ENCODE results near the gene SLITRK5.
A peak's percentile ranks its signal among the peaks of the same experiment; 100 is the strongest.

The SLITRK5 gene

DNA sequence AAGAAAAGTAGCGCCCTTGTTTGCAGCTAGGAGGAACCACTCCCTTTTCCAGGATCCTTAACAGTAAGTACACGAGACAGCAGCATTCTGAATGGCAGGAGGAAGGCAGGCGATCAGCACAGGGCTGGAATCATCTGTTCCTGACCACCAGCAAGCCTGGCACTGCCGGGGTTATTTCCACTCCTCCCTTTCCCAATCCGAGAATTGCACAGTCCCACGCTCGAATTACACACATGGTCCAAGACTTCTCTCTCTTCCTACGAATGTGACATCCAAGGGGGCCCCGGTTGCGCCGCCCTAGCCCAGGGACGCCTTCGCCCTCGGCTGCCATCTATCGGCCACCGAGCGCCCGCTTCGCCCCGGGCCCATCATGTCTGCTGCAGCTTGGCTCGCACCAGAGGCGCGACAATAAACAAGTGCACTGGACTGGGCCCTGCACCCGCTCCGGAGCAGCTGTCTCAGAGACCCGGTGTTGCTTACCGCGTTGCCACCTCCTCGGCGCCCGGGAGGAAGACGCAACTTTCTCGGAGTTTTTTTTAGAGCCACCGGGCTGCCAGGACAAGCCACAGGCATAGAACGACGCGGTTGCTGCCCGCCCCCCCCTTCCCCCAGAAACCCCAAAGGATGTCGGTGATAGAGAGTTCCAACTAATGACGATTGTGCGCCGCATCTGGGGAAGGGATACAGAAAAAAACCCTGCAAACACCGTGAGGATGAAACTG, at the start of gene SLITRK5:
Gene SLITRK5 (plus strand): TSS at position 341 of the 722 bp plus-strand sequence. CDS start 4,018 bp downstream, outside the sequence.
- DNase-seq (ENCODE audit: low read depth): peak; percentile 57

GRCh38 chr13:87622971-87623370, 48.2 kb upstream of the SLITRK5 start:
- DNase-seq (ENCODE audit: low read depth): no peak

GRCh38 chr13:87656306-87656705, 14.9 kb upstream of the SLITRK5 start:
- DNase-seq (ENCODE audit: low read depth): no peak

DNA sequence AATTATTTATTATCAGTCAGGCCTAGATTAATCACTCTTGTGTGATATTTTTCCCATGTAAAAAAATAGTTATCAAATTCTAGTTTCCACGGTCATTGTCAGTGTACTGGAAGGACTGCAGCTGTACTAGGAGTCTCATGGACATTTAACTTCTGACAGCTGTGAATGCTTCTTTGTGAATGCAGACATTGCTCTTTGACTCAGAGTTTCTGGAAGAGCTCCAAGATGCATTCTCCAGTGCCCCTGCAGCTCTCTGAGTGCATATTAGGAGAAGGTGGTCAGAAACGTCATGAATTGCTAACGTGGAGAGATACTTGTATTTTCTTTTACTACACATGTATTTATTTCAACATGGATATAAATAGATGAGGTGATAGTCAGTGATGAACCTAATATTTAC, 9.7 kb upstream of the SLITRK5 start:
- DNase-seq (ENCODE audit: low read depth): no peak

DNA sequence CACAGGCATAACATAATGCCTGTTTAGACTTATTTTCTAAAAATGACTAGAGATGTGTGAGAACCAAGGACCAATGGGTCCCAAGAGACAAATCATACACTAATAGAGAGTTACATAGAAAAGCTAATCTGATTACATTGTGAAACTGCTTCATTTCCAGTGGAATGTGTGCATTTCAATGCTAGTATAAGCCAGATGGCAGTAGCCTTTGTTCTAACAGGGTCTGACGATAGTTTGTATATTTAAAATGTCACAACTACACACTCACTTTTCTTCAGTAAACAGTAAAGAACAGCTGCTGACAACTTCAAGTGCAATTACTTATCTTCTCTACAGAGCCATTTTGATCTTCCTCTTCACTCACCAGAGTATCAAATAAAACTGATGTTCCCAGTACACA, 4.3 kb upstream of the SLITRK5 start:
- DNase-seq (ENCODE audit: low read depth): no peak

GRCh38 chr13:87667686-87668085, 3.5 kb upstream of the SLITRK5 start:
- no peak for DNase-seq (ENCODE audit: low read depth)

- DNase-seq (ENCODE audit: low read depth): no peak
These were observed 1.7 kb upstream of the SLITRK5 start for GRCh38 chr13:87669379-87669978.

GRCh38 chr13:87671753-87672605, 808 bp downstream of the SLITRK5 start:
- DNase-seq (ENCODE audit: low read depth): no peak

DNA sequence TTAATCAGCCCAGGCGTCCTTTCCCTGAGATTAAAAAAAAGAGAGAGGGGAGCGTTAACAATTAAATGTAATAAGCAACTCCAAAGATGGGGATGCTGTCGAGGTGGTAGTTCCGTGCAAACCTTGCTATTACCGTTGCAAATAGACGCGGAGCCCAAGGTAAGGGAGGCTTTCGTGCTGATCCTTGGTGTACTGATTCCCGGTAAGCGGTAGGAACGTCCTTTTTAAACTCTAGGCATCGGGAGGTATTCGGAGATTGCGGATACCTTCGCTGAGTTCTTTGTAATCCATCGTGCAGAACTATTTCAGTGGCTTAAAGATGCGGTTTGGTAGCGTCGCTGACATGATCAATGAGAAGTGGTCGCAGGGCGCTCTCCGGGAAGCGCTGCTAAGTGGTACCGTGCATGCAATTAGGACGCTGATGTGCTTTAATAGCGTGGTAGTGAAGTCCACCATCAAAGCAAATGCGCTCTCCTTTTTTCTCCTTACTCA, 3.1 kb downstream of the SLITRK5 start:
- no peak for DNase-seq (ENCODE audit: low read depth)

DNA sequence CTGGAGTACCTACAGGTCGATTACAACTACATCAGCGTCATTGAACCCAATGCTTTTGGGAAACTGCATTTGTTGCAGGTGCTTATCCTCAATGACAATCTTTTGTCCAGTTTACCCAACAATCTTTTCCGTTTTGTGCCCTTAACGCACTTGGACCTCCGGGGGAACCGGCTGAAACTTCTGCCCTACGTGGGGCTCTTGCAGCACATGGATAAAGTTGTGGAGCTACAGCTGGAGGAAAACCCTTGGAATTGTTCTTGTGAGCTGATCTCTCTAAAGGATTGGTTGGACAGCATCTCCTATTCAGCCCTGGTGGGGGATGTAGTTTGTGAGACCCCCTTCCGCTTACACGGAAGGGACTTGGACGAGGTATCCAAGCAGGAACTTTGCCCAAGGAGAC, 4.7 kb downstream of the SLITRK5 start:
- DNase-seq (ENCODE audit: low read depth): no peak

GRCh38 chr13:87676254-87677042, 5.3 kb downstream of the SLITRK5 start:
- no peak for DNase-seq (ENCODE audit: low read depth)

GRCh38 chr13:87677043-87677495, 5.9 kb downstream of the SLITRK5 start:
- no peak for DNase-seq (ENCODE audit: low read depth)

GRCh38 chr13:87677496-87678371, 6.6 kb downstream of the SLITRK5 start:
- DNase-seq (ENCODE audit: low read depth): no peak

GRCh38 chr13:87678372-87678752, 7.2 kb downstream of the SLITRK5 start:
- DNase-seq (ENCODE audit: low read depth): no peak

DNA sequence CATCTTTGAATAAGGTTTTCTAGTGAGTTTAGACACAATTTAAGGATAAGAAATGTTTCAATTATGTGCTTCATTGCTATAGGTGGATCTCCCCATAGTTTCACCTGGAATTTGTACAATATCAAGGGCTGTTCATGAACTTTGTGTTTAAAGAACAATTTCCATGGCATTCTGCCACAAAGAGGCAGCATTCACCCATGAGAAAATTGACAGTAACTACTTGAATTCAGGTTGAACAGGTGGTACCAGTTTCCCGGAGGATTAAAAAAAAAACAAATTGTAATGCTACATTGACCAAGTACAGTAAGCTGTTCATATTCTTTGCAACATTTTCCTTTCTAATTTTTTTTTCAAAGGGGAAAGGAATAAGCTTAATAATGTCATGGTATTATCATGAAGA, 9.1 kb downstream of the SLITRK5 start:
- no peak for DNase-seq (ENCODE audit: low read depth)

GRCh38 chr13:87684850-87685742, 13.9 kb downstream of the SLITRK5 start:
- no peak for DNase-seq (ENCODE audit: low read depth)

GRCh38 chr13:87696458-87696857, 25.3 kb downstream of the SLITRK5 start:
- DNase-seq (ENCODE audit: low read depth): no peak

DNA sequence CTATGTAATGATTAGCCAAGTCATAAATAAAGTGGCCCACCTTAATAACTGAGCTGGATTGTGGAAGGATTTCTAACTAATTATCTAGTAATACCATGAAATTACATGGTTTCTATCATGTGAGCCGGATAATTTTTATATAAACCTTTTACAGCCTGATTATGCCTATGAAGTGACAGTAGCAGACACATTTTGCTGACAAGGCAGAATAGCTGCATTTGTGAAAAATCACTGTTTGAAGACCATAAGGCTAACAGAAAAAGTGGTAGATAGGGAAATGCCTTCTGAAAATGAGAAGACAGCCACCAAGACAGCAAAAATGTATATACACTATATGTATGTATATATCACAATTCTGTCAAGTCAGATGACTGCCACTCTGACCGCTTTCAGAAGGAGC, 27.1 kb downstream of the SLITRK5 start:
- no peak for DNase-seq (ENCODE audit: low read depth)

GRCh38 chr13:87709947-87710346, 38.8 kb downstream of the SLITRK5 start:
- no peak for DNase-seq (ENCODE audit: low read depth)

GRCh38 chr13:87712012-87712411, 40.8 kb downstream of the SLITRK5 start:
- no peak for DNase-seq (ENCODE audit: low read depth)

Data from activated T-cell treated with anti-CD3 and anti-CD28 coated beads for 24 hours (primary cell).